Stromal cell of bone marrow (primary cell): ENCODE data around the gene TBX15.

Experiments
- DNase-seq: peaks from one replicate; pipeline ENCODE4 v3.0.0-alpha.2; 2012; ENCODE audit warnings: low read depth

TBX15 gene

GRCh38 chr1:118984722-118985639 lies 3.2 kb downstream of the TBX15 start:
- no peak for DNase-seq

GRCh38 chr1:118984086-118984721 lies 3.9 kb downstream of the TBX15 start:
- DNase-seq = no peak

DNA sequence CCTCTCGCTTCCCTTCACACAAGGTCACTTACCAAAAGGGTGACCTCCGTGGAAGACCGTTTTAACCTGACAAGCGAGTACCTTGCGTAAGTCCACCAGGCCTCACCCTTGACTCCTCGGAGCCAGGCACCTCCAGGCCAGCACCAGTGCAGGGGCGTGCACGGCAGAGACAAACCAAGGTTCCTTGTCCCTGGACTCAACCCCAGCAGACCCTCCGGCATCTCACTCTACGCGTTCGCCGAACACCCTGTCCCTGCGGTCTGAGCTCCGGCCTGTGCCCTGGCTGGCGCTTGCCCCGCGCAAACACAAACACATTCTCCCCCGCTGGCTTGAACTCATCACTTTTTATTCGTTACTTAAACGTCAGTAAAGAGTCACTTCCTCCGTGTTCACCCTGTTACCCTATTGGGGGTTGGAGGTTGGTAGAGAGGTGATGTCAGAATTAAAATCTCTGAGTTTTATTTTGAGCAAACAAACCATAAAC lies 4.5 kb downstream of the TBX15 start:
- no peak for DNase-seq

GRCh38 chr1:118982821-118983557 lies 5.2 kb downstream of the TBX15 start:
- no peak for DNase-seq

GRCh38 chr1:118982266-118982665 lies 5.9 kb downstream of the TBX15 start:
- DNase-seq = no peak

GRCh38 chr1:118981436-118981835 lies 6.7 kb downstream of the TBX15 start:
- no peak for DNase-seq

DNA sequence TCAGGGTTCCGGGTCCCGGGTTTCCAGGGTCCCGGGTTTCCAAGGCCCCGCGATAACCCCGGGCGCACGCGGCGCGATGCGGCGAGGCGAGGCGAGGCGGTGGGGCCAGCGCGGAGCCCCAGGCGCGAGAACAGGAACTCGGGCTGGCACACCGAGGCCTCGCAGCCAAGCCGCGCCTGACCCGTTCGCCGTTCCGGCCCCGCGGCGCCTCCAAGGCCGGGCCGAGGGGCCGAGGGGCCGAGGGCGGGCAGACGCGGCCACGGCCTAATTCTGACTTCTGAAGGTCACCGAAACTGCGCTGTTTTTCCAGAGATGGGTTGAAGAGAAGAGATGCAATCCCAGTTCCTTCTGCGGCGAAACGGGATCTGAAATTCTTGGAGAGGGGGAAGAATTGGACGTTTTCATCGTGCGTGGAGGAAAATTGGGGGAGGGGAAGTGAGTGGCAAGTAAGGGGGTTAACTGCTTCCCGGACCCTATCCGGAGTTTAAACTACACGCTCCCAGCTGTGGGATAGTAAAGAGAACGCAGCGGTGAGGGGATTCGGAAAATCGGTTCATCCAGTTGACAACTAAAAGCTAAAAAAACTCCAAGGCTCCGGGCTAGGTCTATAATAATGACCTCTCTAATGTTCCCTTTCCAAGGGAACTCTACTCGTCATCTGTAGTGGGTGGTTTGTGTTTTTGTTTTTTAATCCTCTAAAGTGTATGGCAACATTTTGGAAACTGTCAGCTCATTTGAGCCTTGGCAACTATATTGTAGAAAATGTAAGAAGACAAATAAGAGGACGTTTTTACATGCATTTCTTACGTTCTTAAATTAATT lies 8.2 kb downstream of the TBX15 start:
- no peak for DNase-seq

- no peak for DNase-seq
Observed at GRCh38 chr1:118978914-118979701, 9.0 kb downstream of the TBX15 start.

GRCh38 chr1:118977600-118977999 lies 10.5 kb downstream of the TBX15 start:
- DNase-seq = no peak

DNA sequence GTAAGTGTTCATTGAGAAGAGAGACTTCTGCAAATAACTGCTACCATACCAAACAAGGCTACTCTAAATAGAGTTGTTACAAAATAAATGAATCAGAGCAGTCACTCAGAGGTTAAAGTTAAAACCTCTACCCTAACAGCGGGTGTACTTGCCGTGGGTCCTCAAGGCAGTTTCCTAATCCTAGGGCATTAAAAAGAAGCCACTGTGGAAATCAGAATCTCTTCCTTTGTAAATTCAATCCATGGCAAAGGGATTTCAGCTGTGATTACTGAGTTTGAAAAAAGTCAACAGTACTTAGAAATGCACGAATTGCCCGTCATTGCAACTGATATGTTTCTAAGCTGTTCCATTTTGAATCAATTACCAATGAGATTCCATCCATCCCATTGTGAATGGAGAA lies 13.5 kb downstream of the TBX15 start:
- no peak for DNase-seq

DNA sequence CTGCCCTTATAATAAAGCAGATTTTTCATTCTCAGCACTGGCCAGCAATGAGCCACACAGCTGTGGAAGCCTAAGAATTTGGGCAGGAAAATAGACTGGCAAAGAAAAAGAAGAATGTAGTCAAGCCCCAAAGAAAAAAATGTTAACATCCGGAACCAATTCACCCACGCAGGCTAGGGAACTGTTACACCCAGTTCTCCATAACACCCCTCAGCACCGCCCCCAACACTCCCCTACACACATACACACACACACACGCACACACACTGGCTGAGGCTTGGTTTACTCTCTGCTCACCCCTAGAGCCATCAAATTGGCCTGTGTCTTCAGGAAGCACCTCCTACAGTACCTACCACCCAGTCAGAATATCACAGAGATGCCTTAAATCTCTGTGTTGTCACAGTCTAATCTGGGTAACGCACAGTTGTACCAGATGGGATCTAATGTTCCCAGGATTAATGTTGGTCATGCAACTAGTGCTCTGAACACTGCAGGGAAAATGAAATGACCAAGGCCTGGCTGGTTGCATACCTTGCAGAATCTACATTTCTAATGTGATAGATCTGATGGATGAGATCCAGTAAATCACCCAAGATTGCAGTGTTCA lies 14.5 kb downstream of the TBX15 start:
- no peak for DNase-seq

DNA sequence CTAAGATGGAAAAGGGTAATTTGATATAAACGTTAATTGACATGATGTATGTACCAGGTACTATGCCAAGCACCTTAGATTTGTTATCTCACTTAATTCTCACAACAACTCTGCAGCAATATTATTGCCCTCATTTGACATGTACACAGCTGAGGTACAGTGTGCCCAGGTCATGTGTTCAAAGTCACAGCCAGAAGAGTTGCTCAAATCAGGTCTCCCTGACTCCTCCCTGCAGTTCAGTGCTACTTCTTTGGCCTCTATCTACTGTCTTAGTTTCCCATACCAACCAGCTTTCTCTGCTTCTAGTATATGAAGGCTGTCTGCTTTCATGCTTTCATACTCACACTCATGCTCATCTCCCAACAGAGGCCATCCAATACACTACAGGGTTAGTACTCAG lies 15.1 kb downstream of the TBX15 start:
- DNase-seq = no peak

- DNase-seq = no peak
Observed at GRCh38 chr1:118970451-118970850, 17.7 kb downstream of the TBX15 start.

- peak; percentile 84 for DNase-seq
Observed at GRCh38 chr1:118963456-118964430, 24.4 kb downstream of the TBX15 start.

- DNase-seq = no peak
Observed at GRCh38 chr1:118963138-118963455, 25.0 kb downstream of the TBX15 start.

DNA sequence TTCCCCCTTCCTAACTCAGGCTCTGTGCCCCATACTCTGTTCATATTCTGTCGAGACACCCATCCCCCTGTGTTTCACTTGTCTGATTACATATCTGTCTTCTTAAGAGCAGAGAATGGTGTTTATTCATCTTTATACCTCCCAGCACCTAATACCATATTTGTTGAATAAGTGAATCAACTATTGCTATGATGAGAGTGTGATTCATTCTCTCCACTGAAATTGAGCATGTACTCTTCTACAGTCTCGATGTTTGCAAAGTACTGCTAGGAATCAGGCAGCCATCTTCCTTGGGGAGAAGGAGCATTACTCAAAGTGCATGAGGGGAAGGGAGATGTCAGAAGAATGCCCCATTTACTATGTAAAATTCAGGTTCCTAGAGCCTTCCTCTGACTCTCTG lies 27.0 kb downstream of the TBX15 start:
- no peak for DNase-seq

DNA sequence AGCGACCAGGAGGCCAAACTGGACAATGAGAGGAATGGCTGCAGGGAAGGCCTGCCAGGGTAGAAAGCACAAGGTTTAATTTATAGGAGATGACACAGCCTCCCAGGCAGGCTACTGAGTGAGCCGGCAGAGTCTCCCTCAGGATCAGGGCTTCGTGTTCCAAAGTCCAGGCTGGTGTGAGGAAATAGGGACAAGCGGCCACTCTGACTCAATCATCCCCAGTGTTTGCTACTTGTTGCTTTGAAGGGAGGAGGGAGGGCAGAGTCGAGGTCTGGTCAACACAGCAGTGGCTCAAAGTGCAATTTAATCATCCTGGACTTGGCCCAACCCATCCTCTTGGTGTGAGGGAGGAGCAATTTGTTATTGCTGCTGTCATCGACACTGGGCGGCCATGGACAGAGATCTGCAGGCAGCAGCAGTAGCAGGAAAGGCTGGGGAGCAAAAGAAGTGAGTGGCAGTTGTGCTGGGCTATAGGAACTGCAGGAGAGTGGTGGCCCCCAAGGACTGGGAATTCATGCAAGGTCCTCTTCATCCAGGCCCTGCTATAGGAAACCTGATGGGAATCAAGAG lies 27.5 kb downstream of the TBX15 start:
- DNase-seq = peak; percentile 96

GRCh38 chr1:118960026-118960561 lies 28.0 kb downstream of the TBX15 start:
- no peak for DNase-seq
